Stimulated activated CD8-positive, alpha-beta memory T cell treated with anti-CD3 and anti-CD28 coated beads, Interleukin-7, amount 100 ng/mL, for 48 hours (primary cell): ENCODE results near the gene TOM1L2.

Source experiments
- DNase-seq, 2 donors: peaks; one replicate each; pipeline ENCODE4 v3.0.0-alpha.2; 2020; ENCODE audit warnings: low read depth in 1 of 2; ENCODE audit errors: extremely low read depth in 1 of 2

The TOM1L2 gene

DNA sequence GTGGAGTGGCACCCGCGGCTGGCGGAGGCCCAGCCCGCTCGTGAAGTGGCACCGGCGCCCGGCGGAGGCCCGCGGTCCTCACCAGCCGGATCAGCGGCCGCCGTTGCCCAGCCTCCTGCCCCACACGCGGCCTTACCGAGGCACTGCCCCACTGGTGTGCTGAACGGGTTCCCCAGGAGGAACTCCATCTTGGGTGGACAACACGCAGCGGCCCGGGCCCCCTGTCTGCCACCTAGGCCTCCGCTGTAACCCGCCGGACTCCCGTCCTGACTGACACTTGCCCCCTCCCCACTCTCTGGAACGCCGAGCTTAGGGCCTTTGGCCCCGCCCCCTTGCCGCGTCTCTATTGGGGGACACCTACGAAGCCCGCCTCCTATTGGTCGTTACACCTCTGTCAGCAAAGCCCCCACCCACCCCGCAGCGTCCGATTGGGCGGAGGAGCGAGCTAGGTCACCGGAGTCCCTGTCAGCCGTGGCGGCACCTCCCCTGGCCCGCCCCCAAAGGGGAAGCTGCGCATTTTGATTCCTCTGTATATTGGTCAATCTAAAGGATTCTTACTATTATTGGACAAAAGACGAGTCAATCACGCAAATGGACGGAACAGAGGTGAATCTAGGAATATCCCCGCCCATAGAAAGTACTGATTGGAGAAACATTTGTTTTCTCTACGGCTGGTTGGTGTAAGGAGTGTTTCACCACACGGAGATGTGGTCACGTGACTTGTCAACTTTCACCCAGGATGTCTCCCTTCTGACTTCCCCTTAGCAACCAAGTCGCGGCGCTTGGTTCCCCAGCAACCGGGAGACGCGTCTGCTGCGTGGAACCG lies at the start of gene TOM1L2, which contains the start of gene DRC3:
Gene TOM1L2, minus strand, starts transcription at position 275 of the 826 bp plus-strand sequence. Its CDS starts 87 bp downstream, at position 188.
Gene DRC3, plus strand, starts transcription at position 737 of the 826 bp plus-strand sequence. CDS start 4,737 bp downstream, outside the sequence.
- peak; percentile 99 to 100 for DNase-seq

DNA sequence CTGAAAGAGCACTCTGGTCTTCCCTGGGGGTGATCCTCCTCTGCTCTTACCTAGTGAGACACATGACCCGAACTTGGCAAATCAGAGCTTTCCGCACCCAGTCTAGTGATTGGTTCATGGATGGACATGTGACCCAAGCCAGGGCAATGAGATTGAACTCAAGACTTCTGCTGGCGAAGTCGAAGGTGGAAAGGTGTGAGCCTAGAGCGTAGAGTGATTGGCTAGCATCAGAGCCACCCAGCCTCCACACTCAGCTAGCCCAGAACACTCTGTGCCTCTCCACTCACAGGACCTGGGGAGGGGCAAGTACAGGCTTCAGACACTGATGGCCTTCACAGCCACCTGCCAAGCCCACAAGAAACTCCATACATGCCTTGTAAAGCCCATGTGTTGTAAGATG lies 49.2 kb upstream of the TOM1L2 start:
- DNase-seq: no peak

DNA sequence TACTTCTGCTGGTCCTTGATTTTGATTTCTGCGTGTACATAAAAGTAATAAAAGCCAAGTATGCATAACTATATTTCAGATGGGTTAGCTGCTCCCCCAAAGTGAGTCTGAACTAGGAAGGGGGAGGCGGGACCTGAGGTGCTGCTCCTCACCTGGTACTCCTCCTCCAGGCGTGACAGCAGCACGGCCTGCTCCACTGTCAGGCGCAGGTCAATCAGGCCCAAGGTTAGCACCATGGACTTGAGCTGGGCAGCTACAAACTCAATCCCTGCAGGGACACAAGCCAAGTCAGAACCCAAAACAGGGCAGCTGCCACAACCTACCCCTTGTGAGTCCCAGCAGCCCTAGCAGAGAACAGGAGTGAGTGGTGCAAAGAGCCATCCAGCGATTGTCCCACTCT lies 48.8 kb upstream of the TOM1L2 start:
- DNase-seq: no peak

DNA sequence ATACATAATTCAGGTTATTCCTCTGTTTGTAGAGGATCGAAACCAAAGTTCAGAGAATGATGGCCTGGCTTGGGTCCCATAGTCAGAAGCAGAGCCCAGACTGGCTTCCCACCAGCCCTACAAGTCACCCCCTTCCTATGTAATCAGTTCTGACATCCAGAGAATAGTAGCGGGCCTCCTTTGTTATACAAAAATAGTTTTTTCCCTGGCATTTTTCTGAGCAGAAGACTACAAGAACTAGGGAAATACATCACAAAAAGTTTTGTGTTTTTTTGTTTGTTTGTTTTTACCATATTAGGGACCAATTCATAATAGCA lies 47.6 kb upstream of the TOM1L2 start:
- no peak for DNase-seq

DNA sequence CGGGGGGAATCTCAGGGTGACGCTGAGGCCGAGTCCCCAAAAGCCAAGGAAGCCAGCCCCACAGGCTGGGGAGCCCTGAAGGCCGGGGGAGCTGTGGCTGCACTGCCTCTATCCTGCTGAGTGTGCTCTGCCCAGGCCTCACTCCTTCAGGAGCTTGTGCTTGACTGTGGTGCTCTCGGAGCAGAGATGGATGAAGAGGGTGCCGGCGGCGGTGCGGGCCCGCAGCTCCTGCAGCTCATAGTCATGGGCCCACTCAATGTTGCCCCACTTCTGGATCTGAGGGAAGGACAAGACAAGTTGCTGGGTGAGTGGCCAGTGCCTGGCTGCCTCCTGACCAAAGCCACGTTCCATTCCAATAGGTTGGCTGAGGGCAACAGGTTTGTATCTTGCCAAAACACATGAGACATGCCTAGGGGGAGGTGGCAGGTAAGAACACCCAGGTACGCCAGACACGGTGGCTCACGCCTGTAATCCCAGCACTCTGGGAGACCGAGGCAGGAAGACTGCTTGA lies 46.3 kb upstream of the TOM1L2 start:
- DNase-seq: no peak

DNA sequence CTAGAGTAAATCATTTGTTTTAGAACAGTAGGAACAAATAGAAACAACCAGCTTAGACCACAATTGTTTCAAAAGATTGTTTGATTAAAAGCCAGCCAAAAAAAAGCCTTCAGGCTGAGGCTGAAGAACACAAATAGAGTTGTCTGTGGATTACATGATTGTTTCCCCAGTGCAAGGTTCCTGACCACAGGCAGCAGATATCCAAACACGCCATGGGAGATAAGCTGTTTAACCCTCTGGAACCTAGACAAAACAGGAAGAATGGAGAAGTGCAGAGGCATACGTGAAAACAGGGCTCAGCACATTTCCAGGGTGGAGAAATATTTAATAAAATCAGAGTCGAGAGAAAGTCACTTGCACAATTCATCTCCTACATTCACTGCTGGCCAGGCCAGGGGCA lies 45.8 kb upstream of the TOM1L2 start:
- no peak for DNase-seq

DNA sequence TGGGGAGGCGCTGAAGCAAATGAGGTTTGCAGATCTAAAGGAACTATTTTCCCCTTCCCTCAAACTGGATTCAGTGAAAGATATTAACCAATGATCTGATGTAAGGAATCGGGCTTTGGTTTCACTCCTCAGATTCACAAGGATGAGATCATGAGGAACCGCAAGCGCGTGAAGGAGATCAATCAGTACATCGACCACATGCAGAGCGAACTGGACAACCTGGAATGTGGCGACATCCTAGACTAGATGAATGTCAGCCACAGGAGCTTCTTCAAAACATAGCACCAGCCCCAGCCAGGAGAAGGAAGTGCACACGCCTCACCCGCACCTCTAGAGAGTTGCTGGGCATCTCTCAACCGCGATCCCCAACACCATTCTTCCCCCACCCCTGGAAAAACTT lies 44.2 kb upstream of the TOM1L2 start:
- no peak for DNase-seq

DNA sequence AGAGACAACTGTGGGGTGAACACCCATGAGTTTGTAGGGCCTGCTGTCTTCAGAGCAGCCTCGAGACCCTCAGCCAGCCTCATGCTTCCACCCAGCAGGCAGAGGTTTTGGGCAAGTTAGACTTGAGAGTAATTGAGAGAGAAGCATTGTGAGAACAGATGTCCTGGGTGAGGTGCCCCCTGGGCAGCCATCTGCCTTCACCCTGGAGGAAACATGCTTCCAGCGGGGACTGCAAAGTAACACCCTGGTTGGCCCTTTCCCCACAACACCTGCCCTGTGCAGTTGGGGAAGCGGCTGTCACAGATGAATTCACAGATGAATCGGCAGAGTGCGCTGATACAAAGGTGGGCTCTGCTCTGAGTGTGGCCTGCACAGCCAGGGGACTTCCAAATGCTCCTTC lies 43.4 kb upstream of the TOM1L2 start:
- no peak for DNase-seq

DNA sequence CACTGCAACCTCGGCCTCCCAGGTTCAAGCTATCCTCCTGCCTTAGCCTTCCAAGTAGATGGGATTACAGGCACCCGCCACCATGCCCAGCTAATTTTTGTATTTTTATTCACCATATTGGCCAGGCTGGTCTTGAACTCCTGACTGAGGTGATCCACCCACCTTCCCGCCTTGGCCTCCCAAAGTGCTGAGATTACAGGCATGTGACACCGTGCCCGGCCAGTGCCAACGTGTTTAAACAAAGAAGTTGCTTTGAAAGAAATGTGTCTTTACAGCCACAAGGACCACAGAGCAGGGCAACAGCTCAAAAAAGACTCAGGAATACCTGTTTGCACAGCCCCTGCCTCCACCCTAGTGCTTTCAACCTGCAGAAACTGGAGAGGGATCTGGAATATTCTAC lies 41.8 kb upstream of the TOM1L2 start:
- no peak for DNase-seq

DNA sequence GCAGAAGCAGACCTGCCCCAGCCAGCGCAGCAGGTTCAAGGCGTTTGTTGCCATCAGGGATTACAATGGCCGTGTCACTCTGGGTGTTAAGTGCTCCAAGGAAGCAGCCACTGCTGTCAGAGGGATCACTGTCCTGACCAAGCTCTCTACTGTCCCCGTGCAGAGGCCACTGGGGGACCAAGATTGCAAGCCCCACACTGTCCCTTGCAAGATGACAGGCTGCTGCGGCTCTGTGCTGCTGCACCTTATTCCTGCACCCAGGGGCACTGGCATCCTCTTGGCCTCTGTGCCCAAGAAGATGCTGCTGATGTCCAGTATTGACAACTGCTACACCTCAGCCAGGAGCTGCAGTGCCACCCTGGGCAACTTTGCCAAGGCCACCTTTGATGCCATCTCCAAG lies 39.1 kb upstream of the TOM1L2 start:
- DNase-seq: no peak

DNA sequence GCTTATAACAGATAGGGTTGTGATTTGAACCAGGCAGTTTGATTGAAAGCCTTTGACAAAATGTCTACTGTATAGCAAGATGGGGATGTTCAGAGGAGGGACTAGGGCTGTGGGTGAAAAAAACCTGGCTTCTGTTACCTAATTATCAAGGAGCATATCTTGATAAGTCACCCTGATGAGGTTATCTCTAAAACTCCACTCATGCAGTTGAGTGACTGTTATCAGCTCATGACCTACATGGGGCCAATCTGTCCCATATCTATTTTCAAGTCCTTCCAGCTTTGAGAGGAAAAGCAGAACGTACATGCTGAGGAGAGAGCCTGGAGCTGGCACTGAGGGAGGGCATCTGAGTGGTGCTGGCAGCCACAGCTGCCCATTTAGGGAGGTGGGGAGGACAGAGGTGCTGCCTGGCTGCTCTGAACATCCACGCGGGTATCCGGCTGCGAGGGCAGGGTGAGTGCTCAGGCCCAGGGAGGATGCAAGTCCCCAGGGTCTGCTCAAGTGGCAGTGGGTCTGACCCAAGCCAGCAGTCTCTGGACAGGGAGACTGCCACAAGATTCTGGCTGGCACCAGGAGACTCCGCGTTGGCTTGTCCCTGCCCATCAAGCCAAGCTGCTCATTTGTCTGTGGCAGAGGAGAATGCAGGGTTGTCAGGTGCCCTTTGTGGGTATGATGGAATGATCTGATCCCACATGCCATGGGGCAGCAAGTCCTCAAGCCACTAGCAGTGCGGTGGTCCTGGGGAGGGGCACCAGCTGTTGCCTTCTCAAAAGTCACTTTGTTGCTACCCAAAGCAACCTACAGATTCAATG lies 37.6 kb upstream of the TOM1L2 start:
- DNase-seq: no peak

DNA sequence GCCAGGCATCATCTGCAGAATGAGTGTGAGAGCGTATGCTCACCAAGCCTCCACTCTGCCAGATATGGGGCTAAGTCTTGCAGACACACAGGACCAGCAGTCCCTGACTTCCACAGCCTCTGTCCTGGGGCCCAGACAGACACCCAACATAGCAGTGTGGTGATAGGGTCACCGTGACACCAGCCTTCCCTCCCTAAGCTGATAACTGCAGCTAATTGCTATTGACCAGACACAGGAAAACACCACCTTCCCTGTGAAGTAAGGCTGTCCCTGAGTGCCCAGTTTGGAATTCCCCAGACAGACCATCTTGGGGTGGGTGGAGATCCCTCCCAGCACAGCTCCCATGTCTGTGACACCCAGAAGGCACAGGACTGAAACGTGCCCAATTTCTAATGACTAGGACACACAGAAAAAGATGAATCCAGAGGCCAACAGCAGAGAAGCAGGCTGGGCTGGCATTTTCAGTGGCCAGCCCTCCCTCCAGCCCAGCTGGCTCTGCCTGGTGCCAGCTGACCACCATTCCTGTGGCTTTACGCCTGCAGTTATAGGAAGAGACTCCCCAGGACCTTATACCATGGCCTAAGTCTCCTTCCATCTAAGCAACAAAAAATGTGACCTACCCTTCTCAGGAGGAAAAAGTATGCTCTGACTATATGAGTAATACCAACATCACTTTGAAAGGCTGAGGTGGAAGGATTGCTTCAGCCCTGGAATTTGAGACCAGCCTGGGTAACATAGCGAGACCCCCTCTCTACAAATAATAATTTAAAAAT lies 36.5 kb upstream of the TOM1L2 start:
- DNase-seq: no peak

DNA sequence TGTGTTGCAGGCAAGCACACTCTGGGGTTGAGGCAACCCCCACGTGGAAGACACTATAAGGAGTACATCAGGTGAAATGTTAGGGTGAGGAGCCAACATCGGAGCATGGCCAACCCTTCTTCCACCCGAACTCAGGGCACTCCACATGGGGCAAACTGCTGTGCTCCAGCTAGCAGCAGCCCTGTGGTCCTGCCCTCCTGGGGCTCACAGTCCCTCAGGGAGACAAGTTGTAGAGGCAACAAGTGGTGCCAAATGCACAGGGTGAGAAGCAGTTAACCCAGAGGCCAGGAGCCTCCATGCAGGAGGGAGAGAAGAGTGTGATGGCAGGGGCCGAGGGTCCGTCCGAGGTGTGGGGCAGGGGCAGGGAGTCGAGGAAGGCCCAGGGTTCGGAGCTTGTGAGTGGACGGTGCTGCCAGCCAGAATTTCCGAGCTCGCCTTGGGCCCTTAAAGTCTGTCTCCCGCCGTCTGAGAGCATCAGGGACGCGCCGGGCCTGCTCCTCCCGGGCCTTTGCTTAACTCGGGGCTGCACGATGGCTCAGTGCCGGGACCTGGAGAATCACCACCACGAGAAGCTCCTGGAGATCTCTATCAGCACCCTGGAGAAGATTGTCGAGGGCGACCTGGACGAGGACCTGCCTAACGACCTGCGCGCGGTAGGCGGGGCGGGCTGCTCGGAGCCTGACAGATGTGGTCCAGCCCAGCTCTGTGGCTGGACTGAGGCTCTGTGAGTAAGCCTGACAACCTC lies 34.5 kb upstream of the TOM1L2 start:
- DNase-seq: no peak

DNA sequence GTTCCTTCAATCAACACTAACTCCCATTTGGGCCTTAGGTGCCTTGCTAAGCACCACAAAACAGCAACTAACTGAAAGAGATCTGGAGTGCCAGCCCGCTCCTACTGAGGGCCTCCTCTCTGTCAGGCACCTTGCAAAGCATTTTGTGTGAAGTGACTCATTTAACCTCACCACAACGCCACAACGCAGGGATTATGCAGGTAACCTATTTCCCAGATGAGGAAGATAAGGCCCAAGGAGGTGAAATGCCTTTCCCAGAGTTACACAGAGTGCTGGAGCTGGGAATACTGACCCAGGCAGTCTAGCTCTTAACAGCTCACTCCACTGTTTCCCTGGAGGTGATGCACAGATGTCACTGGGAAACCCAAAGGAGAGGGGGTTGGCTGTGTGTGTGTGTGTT lies 33.3 kb upstream of the TOM1L2 start:
- no peak for DNase-seq

DNA sequence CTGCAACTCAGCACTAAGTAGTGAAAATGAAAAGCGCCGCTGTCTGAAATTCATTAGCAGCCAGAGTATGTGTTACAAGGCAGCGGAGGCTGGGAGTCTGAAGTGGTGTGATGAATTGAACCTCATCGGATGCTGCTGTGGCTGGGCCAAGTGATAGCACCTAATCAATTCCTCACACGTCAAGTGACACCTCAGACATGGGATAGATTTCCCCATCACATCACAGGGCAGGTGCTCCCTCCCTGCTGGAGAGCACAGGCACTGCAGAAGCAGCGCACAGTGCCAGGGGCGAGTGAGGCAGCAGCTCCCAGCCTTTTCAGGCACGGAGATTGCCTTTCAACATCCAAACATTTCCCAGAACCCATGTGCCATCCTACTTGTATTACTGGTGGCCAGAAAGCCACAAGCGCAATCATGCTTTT lies 32.7 kb upstream of the TOM1L2 start:
- no peak for DNase-seq

DNA sequence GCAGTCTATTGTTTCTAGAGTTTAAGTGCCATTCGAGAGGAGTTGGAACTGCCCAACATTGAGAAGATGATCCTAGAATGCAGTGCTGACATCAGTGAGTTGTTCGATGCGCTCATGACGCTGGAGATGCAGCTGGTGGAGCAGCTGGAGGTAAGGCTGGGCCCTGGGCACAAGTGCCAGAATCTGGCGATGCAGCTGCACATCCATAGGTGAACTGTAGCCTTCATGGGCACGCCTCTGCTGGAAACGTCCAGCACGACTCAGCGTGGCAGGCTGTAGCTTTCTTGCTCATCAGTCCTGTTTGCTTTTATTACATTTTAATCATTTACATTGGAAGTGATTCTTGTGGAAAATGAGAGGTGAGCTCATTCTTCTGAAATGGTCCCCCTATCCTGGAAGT lies 32.1 kb upstream of the TOM1L2 start:
- no peak for DNase-seq

DNA sequence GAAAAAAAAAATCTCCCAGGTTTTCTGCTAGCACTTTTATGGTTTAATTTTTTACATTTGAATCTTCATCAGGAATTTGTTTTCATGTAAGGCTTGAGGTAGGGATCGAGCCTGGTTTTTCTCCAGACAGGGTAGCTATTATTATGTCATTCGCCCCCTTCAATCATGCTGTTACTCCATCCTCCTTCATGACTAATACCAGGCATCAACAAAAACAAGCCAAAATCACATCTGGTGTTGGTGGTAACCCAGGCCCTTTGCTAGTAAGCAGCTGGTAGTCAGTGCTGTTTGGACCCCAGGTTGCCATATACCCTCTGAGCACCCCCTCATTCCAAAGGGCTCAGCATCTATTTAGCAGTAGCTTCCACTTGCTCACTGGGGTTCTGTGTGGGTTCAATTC lies 30.0 kb upstream of the TOM1L2 start:
- no peak for DNase-seq

DNA sequence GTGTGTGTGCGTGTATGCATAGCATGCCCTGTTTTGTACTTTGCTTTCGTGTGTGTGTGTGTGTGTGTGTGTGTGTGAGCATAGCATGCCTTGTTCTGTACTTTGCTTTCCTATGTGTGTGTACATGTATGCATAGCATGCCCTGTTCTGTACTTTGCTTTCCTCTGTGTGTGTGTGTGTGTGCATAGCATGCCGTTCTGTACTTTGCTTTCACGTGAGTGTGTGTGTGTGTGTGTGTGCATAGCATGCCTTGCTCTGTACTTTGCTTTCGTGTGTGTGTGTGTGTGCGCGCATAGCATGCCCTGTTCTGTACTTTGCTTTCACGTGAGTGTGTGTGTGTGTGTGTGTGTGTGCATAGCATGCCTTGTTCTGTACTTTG lies 27.8 kb upstream of the TOM1L2 start:
- no peak for DNase-seq

DNA sequence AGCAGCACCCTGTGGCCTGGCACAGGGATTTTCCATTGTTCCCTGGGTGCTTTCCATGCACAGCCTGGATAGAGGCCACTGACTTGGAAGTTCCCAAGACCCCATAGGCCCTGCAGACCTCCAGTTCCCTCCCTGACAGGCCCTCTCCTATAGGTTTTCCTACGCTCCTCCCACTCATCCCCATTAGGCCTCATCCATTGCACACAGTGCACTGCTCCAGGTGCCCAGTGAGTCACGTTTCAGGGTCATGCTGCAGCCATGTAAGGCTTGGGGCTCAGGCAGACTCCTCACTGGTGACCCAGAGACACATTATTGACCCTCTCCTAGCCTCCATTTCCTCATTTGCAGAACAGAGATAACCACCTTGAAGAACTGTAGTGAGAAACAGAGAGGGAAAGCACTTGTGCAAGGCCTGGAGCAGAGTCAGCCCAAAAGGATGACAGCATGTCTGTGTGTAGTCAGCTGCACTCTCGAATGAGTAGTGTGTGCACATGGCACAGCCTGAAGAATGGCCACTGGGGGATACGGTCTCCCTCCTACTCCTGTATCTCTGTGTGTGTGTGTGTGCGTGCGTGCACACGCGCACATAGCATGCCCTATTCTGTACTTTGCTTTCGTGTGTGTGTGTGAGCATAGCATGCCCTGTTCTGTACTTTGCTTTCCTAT lies 27.3 kb upstream of the TOM1L2 start:
- DNase-seq: no peak

DNA sequence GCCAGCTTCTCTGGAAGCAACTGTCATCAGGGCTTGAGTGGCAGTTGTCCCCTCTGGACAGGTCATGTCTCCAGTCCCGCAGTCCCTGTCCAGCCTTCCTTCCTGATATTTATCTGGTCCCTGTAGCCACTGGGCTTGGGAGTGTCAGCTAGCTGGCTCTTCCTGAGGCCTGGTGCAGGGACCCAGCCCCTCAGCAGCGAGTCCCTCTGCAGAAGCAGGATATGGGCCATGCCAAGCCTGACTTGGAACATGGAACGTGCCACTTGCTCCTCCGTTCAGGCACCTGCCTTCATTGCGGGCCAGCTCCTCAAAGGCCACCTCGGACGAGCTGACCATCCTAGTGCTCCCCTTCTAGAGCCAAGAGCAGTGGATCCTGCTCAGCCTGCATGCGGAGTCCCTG lies 26.7 kb upstream of the TOM1L2 start:
- DNase-seq: no peak
